Omental fat pad (tissue), 4 donors: ENCODE results near the gene RETN. TPM values are rescaled to one million over a fixed set of nuclear protein-coding genes. Genes with fewer than 3 reads are reported as not detected.

Experiments
- ATAC-seq: fragments of 150-250 bp; one replicate; pipeline ENCODE4 v1.9.1; 2016; ENCODE audit warnings: mild to moderate bottlenecking, moderate library complexity; ENCODE audit not compliant: low FRiP score
- DNase-seq: peaks from one replicate; pipeline ENCODE4 v3.0.0-alpha.2; 2019; ENCODE audit warnings: low spot score
- CTCF ChIP-seq, 3 donors: fragments of 450-650 bp; IDR thresholded peaks; one replicate each; pipeline ENCODE4 v1.5.1; 2016 to 2017; ENCODE audit warnings: antibody characterized with exemption in 3 of 3, mild to moderate bottlenecking in 3 of 3, moderate library complexity in 2 of 3
- total RNA-seq, 4 donors: library from RNA; depleted of rRNA; stranded (reverse); fragments of >200 nt; gene quantifications; one replicate each; pipeline ENCODE4 v1.1.0, GENCODE V29; 2016

The RETN gene
- total RNA-seq, 4 donors from 2014 or later = 1.6 TPM; not detected in 3

DNA sequence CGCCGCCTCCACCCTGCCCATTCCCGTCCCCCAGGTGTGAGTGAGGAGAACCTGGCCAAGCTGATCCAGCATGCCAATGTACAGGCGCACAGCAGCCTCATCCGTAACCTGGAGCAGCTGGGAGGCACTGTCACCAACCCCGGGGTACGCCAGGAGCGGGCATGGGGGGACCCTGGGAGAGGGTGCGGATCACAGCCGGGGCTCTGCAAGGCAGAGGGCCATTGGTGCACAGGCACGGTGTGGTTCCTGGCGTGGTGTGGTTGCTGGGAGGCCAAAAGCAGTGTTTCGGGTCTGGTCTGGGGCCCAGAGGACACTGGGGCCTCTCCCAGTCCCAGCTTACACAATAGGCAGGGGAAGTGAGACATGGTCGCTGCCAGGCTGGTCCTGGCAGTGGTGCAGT lies 23.7 kb upstream of the RETN start:
- peak; percentile 29 for ATAC-seq
- no peak for DNase-seq
- no peak for TF ChIP-seq CTCF (IDR thresholded peaks at IDR 0.05)

DNA sequence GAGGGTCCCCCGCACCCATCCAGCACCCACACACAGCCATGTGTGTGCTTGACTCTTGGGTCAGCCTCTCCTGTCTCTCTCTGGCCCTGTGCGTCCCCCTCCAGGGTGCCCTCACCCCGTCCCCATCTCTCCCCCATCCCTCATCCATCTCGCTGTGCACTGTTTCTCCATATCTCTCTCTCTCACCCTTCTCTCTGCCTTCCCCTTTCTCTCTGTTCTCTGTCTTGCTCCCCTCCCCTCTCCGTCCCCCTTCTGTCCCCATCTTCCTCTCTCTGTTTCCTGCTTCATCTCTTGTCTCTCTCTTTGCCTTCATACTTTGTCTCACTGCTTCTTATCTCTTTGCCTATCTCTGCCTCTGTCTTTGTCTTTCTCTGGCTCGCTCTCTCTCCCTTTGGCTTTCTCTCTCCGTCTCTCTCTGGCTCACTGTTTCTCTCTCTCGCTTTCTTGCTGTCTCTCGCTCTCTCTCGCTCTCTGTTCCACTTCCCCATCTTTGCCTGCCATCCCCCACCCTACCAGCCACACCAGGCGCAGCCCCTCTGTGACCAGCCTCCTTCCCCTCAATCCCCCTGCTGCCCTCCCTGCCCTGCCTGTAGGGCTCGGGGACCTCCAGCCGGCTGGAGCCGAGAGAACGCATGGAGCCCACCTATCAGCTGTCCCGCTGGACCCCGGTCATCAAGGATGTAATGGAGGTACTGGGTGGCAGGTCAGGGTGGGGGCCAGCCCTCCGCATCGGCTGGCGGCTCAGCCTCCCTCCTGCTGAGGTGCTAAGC lies 23.0 kb upstream of the RETN start:
- ATAC-seq (no peak), DNase-seq (no peak)
- TF ChIP-seq CTCF (IDR thresholded peaks at IDR 0.05) = no peak

GRCh38 chr19:7646426-7646700 lies 22.5 kb upstream of the RETN start:
- DNase-seq (no peak), ATAC-seq (no peak)
- no peak for TF ChIP-seq CTCF (IDR thresholded peaks at IDR 0.05)

DNA sequence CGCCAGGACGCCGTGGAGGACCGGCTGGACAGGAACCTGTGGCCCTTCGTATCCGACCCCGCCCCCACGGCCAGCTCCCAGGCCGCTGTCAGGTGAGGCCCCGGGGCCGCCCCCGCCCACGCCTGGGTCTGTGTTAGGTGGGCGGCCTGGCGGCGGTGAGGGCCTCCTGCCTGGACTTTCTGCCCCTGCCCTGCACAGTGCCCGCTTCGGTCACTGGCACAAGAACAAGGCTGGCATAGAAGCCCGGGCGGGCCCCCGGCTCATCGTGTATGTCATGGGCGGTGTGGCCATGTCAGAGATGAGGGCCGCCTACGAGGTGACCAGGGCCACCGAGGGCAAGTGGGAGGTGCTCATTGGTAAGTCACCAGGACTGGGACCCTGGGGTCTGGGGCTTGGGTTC lies 21.7 kb upstream of the RETN start:
- no peak for TF ChIP-seq CTCF (IDR thresholded peaks at IDR 0.05)
- DNase-seq (no peak), ATAC-seq (no peak)

DNA sequence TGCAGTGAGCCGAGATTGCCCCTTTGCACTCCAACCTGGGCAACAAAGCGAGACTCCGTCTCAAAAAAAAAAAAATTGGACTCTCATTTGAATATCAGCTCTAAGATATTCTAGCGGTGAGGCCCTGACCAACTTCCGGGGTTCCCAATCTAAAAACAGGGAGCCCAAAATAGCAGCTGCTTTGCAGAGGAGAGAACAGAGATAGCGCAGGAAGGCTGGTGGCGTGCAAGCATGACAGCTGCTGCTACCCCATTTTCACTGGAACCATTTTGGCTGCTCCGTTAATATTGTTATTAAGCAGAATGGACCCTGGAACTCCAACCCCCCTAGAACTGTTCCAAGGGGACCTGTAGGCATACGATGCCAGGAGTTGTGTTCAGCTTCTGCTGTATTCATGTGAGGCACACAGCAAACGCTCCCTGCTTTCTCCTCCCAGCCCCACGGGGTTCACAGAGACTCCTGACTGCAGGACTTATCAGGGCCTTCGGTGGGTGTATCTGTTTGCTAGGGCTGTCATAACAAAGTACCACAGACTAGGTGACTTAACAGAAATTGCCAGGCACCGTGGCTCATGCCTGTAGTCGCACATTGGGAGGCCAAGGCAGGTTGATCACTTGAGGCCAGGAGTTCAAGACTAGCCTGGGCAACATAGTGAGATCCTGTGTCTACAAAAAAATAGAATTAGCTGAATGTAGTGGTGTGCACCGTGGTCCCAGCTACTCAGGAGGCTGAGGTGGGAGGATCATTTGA lies 20.4 kb upstream of the RETN start:
- DNase-seq (no peak), ATAC-seq (no peak)
- no peak for TF ChIP-seq CTCF (IDR thresholded peaks at IDR 0.05)

DNA sequence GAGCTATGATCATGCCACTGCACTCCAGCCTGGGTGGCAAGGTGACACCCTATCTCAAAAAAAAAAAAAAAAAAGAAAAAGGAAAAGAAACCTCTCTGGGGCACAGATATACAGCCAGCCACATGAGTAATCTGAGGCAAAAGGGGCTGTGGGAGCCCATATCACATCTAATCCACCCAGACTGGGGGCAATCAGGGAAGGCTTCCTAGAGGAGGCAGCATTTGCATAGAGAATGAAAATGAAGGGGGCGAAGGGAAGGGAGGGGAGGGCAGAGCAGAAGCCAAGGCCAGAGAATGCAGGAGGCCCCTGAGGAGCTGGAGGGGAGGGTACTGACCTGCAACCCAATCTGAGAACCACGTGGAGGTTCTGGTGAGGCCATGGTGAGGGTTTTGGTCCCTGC lies 18.7 kb upstream of the RETN start:
- no peak for TF ChIP-seq CTCF (IDR thresholded peaks at IDR 0.05)
- ATAC-seq = no peak
- no peak for DNase-seq
